Neuronal stem cell (in vitro differentiated cells): ENCODE measurements around the gene BSG.
A peak's percentile ranks its signal among the peaks of the same experiment; 100 is the strongest.
"Not testable (repeated sequence)": the region's sequence is repeated elsewhere in the genome, so short reads cannot be mapped to it uniquely, and the experiment has no call there.

ENCODE experiments used
- DNase-seq: peaks from one replicate; pipeline ENCODE4 v3.0.0-alpha.2; 2013; ENCODE audit warnings: low spot score
- H2AFZ ChIP-seq: one replicate; pipeline ENCODE4 v1.6.1; 2013; ENCODE audit warnings: mild to moderate bottlenecking, low read length, inconsistent platforms
- H2AK5ac ChIP-seq: 2 replicates; pipeline ENCODE4 v1.6.1; 2013; ENCODE audit warnings: low read depth, mild to moderate bottlenecking, inconsistent platforms, low read length, moderate library complexity, mixed read lengths
- H2BK120ac ChIP-seq: 2 replicates; pipeline ENCODE4 v1.6.1; 2013; ENCODE audit warnings: low read depth, mild to moderate bottlenecking, inconsistent platforms, low read length, moderate library complexity, mixed read lengths
- H2BK12ac ChIP-seq: one replicate; pipeline ENCODE4 v1.6.1; 2013; ENCODE audit warnings: low read length, inconsistent platforms
- H2BK15ac ChIP-seq: 2 replicates; pipeline ENCODE4 v1.6.1; 2013; ENCODE audit warnings: mild to moderate bottlenecking, low read length, inconsistent platforms, mixed read lengths
- H2BK5ac ChIP-seq: one replicate; pipeline ENCODE4 v1.6.1; 2013; ENCODE audit warnings: inconsistent platforms, mild to moderate bottlenecking, low read length, moderate library complexity
- H3K14ac ChIP-seq: one replicate; pipeline ENCODE4 v1.6.1; 2013; ENCODE audit warnings: low read length, inconsistent platforms
- H3K18ac ChIP-seq: 2 replicates; pipeline ENCODE4 v1.6.1; 2013; ENCODE audit warnings: low read length, inconsistent platforms
- H3K23ac ChIP-seq: 2 replicates; pipeline ENCODE4 v1.6.1; 2013; ENCODE audit warnings: low read depth, mild to moderate bottlenecking, mixed read lengths, low read length, inconsistent platforms; ENCODE audit not compliant: poor library complexity
- H3K27ac ChIP-seq: replicated peaks from 3 replicates; pipeline ENCODE4 v1.5.1; 2013; ENCODE audit warnings: low read length, inconsistent platforms
- H3K27me3 ChIP-seq, 3 experiments: 2 replicates each; pipeline ENCODE4 v1.6.1; 2013; ENCODE audit warnings: low read length in 3 of 3, mild to moderate bottlenecking in 2 of 3, inconsistent platforms in 1 of 3, low read depth in 1 of 3, mixed read lengths in 1 of 3, moderate library complexity in 1 of 3; ENCODE audit not compliant: control insufficient read depth in 3 of 3, insufficient read depth in 3 of 3
- H3K36me3 ChIP-seq, 2 donors: replicated peaks in 1 of 2; 2 replicates each; pipeline ENCODE4 v1.6.1; 2013; ENCODE audit warnings: low read length in 2 of 2; ENCODE audit not compliant: control insufficient read depth in 2 of 2, insufficient read depth in 2 of 2
- H3K4ac ChIP-seq: 2 replicates; pipeline ENCODE4 v1.6.1; 2013; ENCODE audit warnings: inconsistent platforms, mild to moderate bottlenecking, low read length, moderate library complexity
- H3K4me1 ChIP-seq, 2 donors: 1 replicate in 1 of 2; 2 replicates in 1 of 2; pipeline ENCODE4 v1.6.1; 2013; ENCODE audit warnings: low read length in 2 of 2, low read depth in 1 of 2; ENCODE audit not compliant: control insufficient read depth in 2 of 2, insufficient read depth in 1 of 2
- H3K4me2 ChIP-seq: one replicate; pipeline ENCODE4 v1.6.1; 2013; ENCODE audit warnings: mild to moderate bottlenecking, low read length, inconsistent platforms; ENCODE audit not compliant: insufficient read depth, poor library complexity, severe bottlenecking
- H3K4me3 ChIP-seq, 2 donors: 2 replicates each; pipeline ENCODE4 v1.5.1; 2013; ENCODE audit warnings: low read length in 2 of 2, mild to moderate bottlenecking in 2 of 2, inconsistent platforms in 1 of 2, moderate library complexity in 1 of 2
- H3K79me1 ChIP-seq: one replicate; pipeline ENCODE4 v1.6.1; 2013; ENCODE audit warnings: low read depth, mild to moderate bottlenecking, inconsistent platforms, low read length, moderate library complexity
- H3K9ac ChIP-seq: one replicate; pipeline ENCODE4 v1.6.1; 2013; ENCODE audit warnings: mild to moderate bottlenecking, low read depth, low read length, inconsistent platforms; ENCODE audit not compliant: poor library complexity
- H3K9me3 ChIP-seq, 2 donors: replicated peaks in 1 of 2; 2 replicates each; pipeline versions ENCODE3 to v1.6.1; 2013; ENCODE audit warnings: low read length in 2 of 2, mild to moderate bottlenecking in 2 of 2, inconsistent platforms in 1 of 2, low read depth in 1 of 2, mixed read lengths in 1 of 2, moderate library complexity in 1 of 2; ENCODE audit not compliant: control insufficient read depth in 2 of 2, insufficient read depth in 1 of 2
- H4K8ac ChIP-seq: one replicate; pipeline ENCODE4 v1.6.1; 2013; ENCODE audit warnings: low read depth, mild to moderate bottlenecking, inconsistent platforms, low read length, moderate library complexity
- H4K91ac ChIP-seq: one replicate; pipeline ENCODE4 v1.6.1; 2013; ENCODE audit warnings: low read length, low read depth, mild to moderate bottlenecking, inconsistent platforms; ENCODE audit not compliant: poor library complexity
- WGBS, 2 donors: extraction: QIAGEN DNeasy Blood & Tissue Kit; methylation state at CpG; one replicate each; pipeline ENCODE4 v1.1.7; 2013; ENCODE audit warnings: missing lambda C conversion rate in 2 of 2, mixed read lengths in 1 of 2; ENCODE audit not compliant: insufficient read length in 2 of 2, insufficient replicate concordance in 1 of 2; ENCODE audit errors: extremely low coverage in 2 of 2; 5-methylcytosine and 5-hydroxymethylcytosine counted together

BSG gene

GRCh38 chr19:605061-605971 is 32.9 kb downstream of the BSG start:
- not testable (repeated sequence) for H3K27me3 ChIP-seq, H4K91ac ChIP-seq, DNase-seq, H3K4me1 ChIP-seq, H3K14ac ChIP-seq, H2BK120ac ChIP-seq, H2AK5ac ChIP-seq, H2AFZ ChIP-seq, H2BK5ac ChIP-seq, H3K79me1 ChIP-seq, H3K23ac ChIP-seq, H4K8ac ChIP-seq, H2BK15ac ChIP-seq, H3K36me3 ChIP-seq, H3K9me3 ChIP-seq, H3K27ac ChIP-seq
- H2BK12ac ChIP-seq = peak overlapping the region; percentile 73
- peak overlapping the region; percentile 70 for H3K9ac ChIP-seq
- peak overlapping the region; percentile 85 for H3K18ac ChIP-seq
- H3K4me2 ChIP-seq = peak overlapping the region; percentile 40
- peak overlapping the region; percentile 84 for H3K4ac ChIP-seq
- H3K4me3 ChIP-seq = peak overlapping the region in 1 of 2 donors; percentile 51
- no CpG with 5 or more reads among the region's 34 CpGs for WGBS, 2 donors

GRCh38 chr19:607301-608154 is 35.1 kb downstream of the BSG start:
- Histone ChIP-seq H2BK12ac (peak overlapping the region; percentile 41), H3K4ac (no peak overlapping the region), H2BK15ac (no peak overlapping the region), H2BK5ac (peak overlapping the region; percentile 39), H4K8ac (no peak overlapping the region), H3K14ac (no peak overlapping the region), H3K27me3 (no peaks in the 10 kb centered on the region), H3K4me2 (no peak overlapping the region), H3K9me3 (no peaks in the 10 kb centered on the region), H3K18ac (peak overlapping the region; percentile 38), H3K27ac (no peak overlapping the region), H4K91ac (no peak overlapping the region), H3K23ac (no peak overlapping the region), H2AFZ (no peak overlapping the region), H3K4me3 (no peak overlapping the region), H3K36me3 (peaks cover 2 to 3% of the 10 kb centered on the region in 2 donors), H2BK120ac (no peak overlapping the region), H3K79me1 (no peaks in the 10 kb centered on the region), H3K9ac (no peak overlapping the region), H3K4me1 (peaks cover 2 to 5% of the 10 kb centered on the region in 2 donors), H2AK5ac (peak overlapping the region; percentile 75)
- DNase-seq = no peak
- WGBS, 2 donors = no CpG with 5 or more reads among the region's 30 CpGs

GRCh38 chr19:608155-609003 is 36.0 kb downstream of the BSG start:
- H3K23ac ChIP-seq = no peak overlapping the region
- peak overlapping the region in 1 of 2 donors; percentile 70 for H3K4me3 ChIP-seq
- H4K8ac ChIP-seq = no peak overlapping the region
- H2BK12ac ChIP-seq = peak overlapping the region; percentile 41
- no peak for DNase-seq
- WGBS, 2 donors = no CpG with 5 or more reads among the region's 30 CpGs
- no peak overlapping the region for H2BK15ac ChIP-seq
- H2BK5ac ChIP-seq = peak overlapping the region; percentile 39
- H2AFZ ChIP-seq = no peak overlapping the region
- no peak overlapping the region for H4K91ac ChIP-seq
- peak overlapping the region; percentile 90 for H3K18ac ChIP-seq
- H2BK120ac ChIP-seq = no peak overlapping the region
- H3K4ac ChIP-seq = no peak overlapping the region
- peak overlapping the region; percentile 21 for H3K9ac ChIP-seq
- H3K4me2 ChIP-seq = no peak overlapping the region
- peaks cover 2 to 5% of the 10 kb centered on the region in 2 donors for H3K4me1 ChIP-seq
- peak overlapping the region; percentile 63 for H2AK5ac ChIP-seq
- H3K27ac ChIP-seq = no peak overlapping the region
- peaks cover 2 to 3% of the 10 kb centered on the region in 2 donors for H3K36me3 ChIP-seq
- no peaks in the 10 kb centered on the region for H3K27me3 ChIP-seq
- H3K9me3 ChIP-seq = no peaks in the 10 kb centered on the region
- no peak overlapping the region for H3K14ac ChIP-seq
- no peaks in the 10 kb centered on the region for H3K79me1 ChIP-seq
